H9 (cell line): ENCODE results near the gene SUPT6H. TPM values are rescaled to one million over a fixed set of nuclear protein-coding genes. Genes with fewer than 3 reads are reported as not detected.

Experiments
- DNase-seq: peaks from one replicate; pipeline ENCODE4 v3.0.0-alpha.2; 2017
- H2AFZ ChIP-seq: one replicate; pipeline ENCODE4 v1.6.1; 2013; ENCODE audit warnings: mild to moderate bottlenecking, low read length, control low read depth, moderate library complexity
- H2AK5ac ChIP-seq: 2 replicates; pipeline ENCODE4 v1.6.1; 2013; ENCODE audit warnings: low read length, control low read depth, mixed read lengths; ENCODE audit not compliant: insufficient read length
- H2BK120ac ChIP-seq: one replicate; pipeline ENCODE4 v1.6.1; 2013; ENCODE audit warnings: low read depth, mild to moderate bottlenecking, low read length, control low read depth, inconsistent platforms; ENCODE audit not compliant: poor library complexity, severe bottlenecking
- H2BK12ac ChIP-seq: 2 replicates; pipeline ENCODE4 v1.6.1; 2013; ENCODE audit warnings: low read length, control low read depth, mixed read lengths, low read depth; ENCODE audit not compliant: insufficient read length
- H2BK15ac ChIP-seq: 2 replicates; pipeline ENCODE4 v1.6.1; 2013; ENCODE audit warnings: low read depth, low read length, control low read depth
- H2BK20ac ChIP-seq: one replicate; pipeline ENCODE4 v1.6.1; 2013; ENCODE audit warnings: low read depth, mild to moderate bottlenecking, low read length, control low read depth, inconsistent platforms; ENCODE audit not compliant: poor library complexity, severe bottlenecking
- H2BK5ac ChIP-seq: 2 replicates; pipeline ENCODE4 v1.6.1; 2013; ENCODE audit warnings: low read length, control low read depth, mixed read lengths; ENCODE audit not compliant: insufficient read length
- H3K14ac ChIP-seq: 2 replicates; pipeline ENCODE4 v1.6.1; 2013; ENCODE audit warnings: low read length, control low read depth; ENCODE audit not compliant: insufficient read depth
- H3K18ac ChIP-seq: 2 replicates; pipeline ENCODE4 v1.6.1; 2013; ENCODE audit warnings: low read depth, mild to moderate bottlenecking, mixed read lengths, low read length, control low read depth; ENCODE audit not compliant: insufficient read length
- H3K23ac ChIP-seq: 2 replicates; pipeline ENCODE4 v1.6.1; 2013; ENCODE audit warnings: low read length, control low read depth, mixed read lengths, low read depth; ENCODE audit not compliant: insufficient read length
- H3K23me2 ChIP-seq: 2 replicates; pipeline ENCODE4 v1.6.1; 2013; ENCODE audit warnings: low read depth, mild to moderate bottlenecking, mixed read lengths, low read length, control low read depth; ENCODE audit not compliant: insufficient read length, poor library complexity, severe bottlenecking
- H3K27ac ChIP-seq: 2 replicates; pipeline ENCODE4 v1.5.1; 2013; ENCODE audit warnings: low read length, control low read depth, mixed read lengths, low read depth; ENCODE audit not compliant: insufficient read length
- H3K27me3 ChIP-seq: 2 replicates; pipeline ENCODE4 v1.6.1; 2013; ENCODE audit warnings: low read length, control low read depth, inconsistent platforms; ENCODE audit not compliant: insufficient read depth
- H3K4ac ChIP-seq: 2 replicates; pipeline ENCODE4 v1.6.1; 2013; ENCODE audit warnings: low read depth, mild to moderate bottlenecking, control low read depth, inconsistent platforms, low read length, moderate library complexity
- H3K4me1 ChIP-seq: 2 replicates; pipeline ENCODE4 v1.6.1; 2013; ENCODE audit warnings: low read length, control low read depth, inconsistent platforms; ENCODE audit not compliant: insufficient read depth
- H3K4me2 ChIP-seq: 2 replicates; pipeline ENCODE4 v1.6.1; 2013; ENCODE audit warnings: low read length, control low read depth, mixed read lengths; ENCODE audit not compliant: insufficient read length, insufficient read depth
- H3K56ac ChIP-seq: 2 replicates; pipeline ENCODE4 v1.6.1; 2013; ENCODE audit warnings: low read depth, mild to moderate bottlenecking, mixed read lengths, low read length, control low read depth; ENCODE audit not compliant: insufficient read length
- H3K79me1 ChIP-seq: 2 replicates; pipeline ENCODE4 v1.6.1; 2013; ENCODE audit warnings: low read depth, mild to moderate bottlenecking, moderate library complexity, low read length, control low read depth, inconsistent platforms; ENCODE audit not compliant: insufficient read depth, poor library complexity, severe bottlenecking
- H3K79me2 ChIP-seq: 2 replicates; pipeline ENCODE4 v1.6.1; 2013; ENCODE audit warnings: low read length, control low read depth, inconsistent platforms; ENCODE audit not compliant: insufficient read depth
- H3K9ac ChIP-seq: 2 replicates; pipeline ENCODE4 v1.6.1; 2013; ENCODE audit warnings: low read length, control low read depth, mixed read lengths; ENCODE audit not compliant: insufficient read length; ENCODE audit errors: extremely low read depth
- H3K9me3 ChIP-seq: one replicate; pipeline ENCODE4 v1.6.1; 2013; ENCODE audit warnings: low read depth, low read length, inconsistent platforms; ENCODE audit not compliant: control insufficient read depth
- H3T11ph ChIP-seq: one replicate; pipeline ENCODE4 v1.6.1; 2013; ENCODE audit warnings: mild to moderate bottlenecking, low read length, control low read depth, inconsistent platforms
- H4K20me1 ChIP-seq: one replicate; pipeline ENCODE4 v1.6.1; 2013; ENCODE audit not compliant: control insufficient read depth, insufficient read length, insufficient read depth
- H4K5ac ChIP-seq: 2 replicates; pipeline ENCODE4 v1.6.1; 2013; ENCODE audit warnings: low read depth, mild to moderate bottlenecking, mixed read lengths, low read length, control low read depth; ENCODE audit not compliant: insufficient read length
- H4K8ac ChIP-seq: replicated peaks from 2 replicates; pipeline ENCODE4 v1.6.1; 2013; ENCODE audit warnings: low read length, control low read depth, mixed read lengths, low read depth; ENCODE audit not compliant: insufficient read length
- H4K91ac ChIP-seq: 2 replicates; pipeline ENCODE4 v1.6.1; 2013; ENCODE audit warnings: low read depth, mild to moderate bottlenecking, moderate library complexity, mixed read lengths, low read length, control low read depth; ENCODE audit not compliant: insufficient read length
- H3K27ac Mint-ChIP-seq, 3 experiments: 2 replicates in 2 of 3; 3 replicates in 1 of 3; pipeline ENCODE4 v1.8.0; 2020 to 2021; ENCODE audit warnings: mixed read lengths in 3 of 3, mild to moderate bottlenecking in 1 of 3, moderate library complexity in 1 of 3
- H3K27me3 Mint-ChIP-seq: 2 replicates; pipeline ENCODE4 v1.8.0; 2021; ENCODE audit warnings: low read depth, mild to moderate bottlenecking, moderate library complexity, mixed read lengths
- H3K36me3 Mint-ChIP-seq, 3 experiments: 2 replicates in 2 of 3; 3 replicates in 1 of 3; pipeline ENCODE4 v1.8.0; 2020 to 2021; ENCODE audit warnings: low read depth in 3 of 3, mixed read lengths in 3 of 3; ENCODE audit not compliant: insufficient read depth in 1 of 3
- H3K4me1 Mint-ChIP-seq, 2 experiments: 2 replicates each; pipeline ENCODE4 v1.8.0; 2020; ENCODE audit warnings: mixed read lengths in 2 of 2
- H3K4me3 Mint-ChIP-seq, 2 experiments: 2 replicates in 1 of 2; 3 replicates in 1 of 2; pipeline ENCODE4 v1.8.0; 2020 to 2021; ENCODE audit warnings: mild to moderate bottlenecking in 2 of 2, mixed read lengths in 2 of 2, moderate library complexity in 1 of 2
- H3K9me3 Mint-ChIP-seq, 2 experiments: 2 replicates in 1 of 2; 3 replicates in 1 of 2; pipeline ENCODE4 v1.8.0; 2020; ENCODE audit warnings: mild to moderate bottlenecking in 2 of 2, mixed read lengths in 2 of 2, moderate library complexity in 1 of 2
- WGBS: extraction: QIAGEN DNeasy Blood & Tissue Kit; methylation state at CpG from one replicate; pipeline ENCODE4 v1.1.7; 2013; ENCODE audit warnings: missing lambda C conversion rate, low lambda C conversion rate, mixed read lengths; ENCODE audit not compliant: insufficient read length; ENCODE audit errors: extremely low coverage; 5-methylcytosine and 5-hydroxymethylcytosine counted together
- total RNA-seq: library from RNA; stranded (reverse); gene quantifications from 2 replicates; pipeline ENCODE4 v1.2.1, GENCODE V29; 2021
- TF ChIP-seq, protein P1 (sequence below): fragments of 200-600 bp; sonication (generic); conservative IDR thresholded peaks from 3 replicates; pipeline ENCODE4 v1.8.0; 2021; ENCODE audit warnings: antibody characterized with exemption, mild to moderate bottlenecking

The SUPT6H gene
- total RNA-seq, 1 experiment from 2014 or later: 85.8 TPM

DNA sequence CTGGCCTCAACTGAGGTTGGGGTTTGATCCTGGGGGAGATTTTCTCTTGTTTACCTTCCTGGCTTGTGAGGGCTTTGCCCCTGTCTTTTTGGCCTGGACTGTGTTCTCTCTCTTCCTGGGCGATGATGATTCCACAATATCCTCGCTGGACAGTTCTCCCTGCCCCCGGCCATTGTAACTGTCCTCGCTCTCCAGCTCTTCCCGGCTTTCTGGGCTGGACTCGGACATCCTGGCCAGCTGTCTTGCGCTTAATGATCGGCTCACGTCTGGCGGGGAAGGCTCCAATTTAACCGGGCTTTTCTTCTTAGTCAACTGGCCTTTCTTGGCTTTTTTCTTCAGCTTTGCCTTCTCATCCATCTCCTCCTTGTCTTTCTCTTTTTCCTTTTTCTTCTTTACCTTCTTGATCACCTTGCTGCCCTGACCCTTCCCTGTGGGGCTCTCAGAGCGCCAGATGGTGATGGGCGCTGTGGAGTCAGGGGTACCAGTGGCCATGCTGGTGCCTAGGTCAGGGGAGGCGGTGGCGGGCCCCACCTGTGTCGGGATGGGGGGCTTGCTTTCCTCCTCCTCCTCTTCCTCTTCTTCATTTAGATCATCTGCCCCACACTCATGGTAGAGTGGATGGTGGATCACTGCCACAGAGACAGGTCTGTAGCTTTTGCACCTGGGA lies 41.7 kb downstream of the SUPT6H start:
- no peak overlapping the region for H3K9ac ChIP-seq
- no peak for DNase-seq
- peak overlapping the region in 2 of 3 experiments; percentile 13 to 90; a peak in 4 of 7 replicates for H3K27ac Mint-ChIP-seq
- no peaks in the 10 kb centered on the region for H3K27me3 Mint-ChIP-seq
- H3K56ac ChIP-seq: no peak overlapping the region
- no peak overlapping the region for H2AFZ ChIP-seq
- no peak overlapping the region for H2BK20ac ChIP-seq
- no peak overlapping the region for H3K23ac ChIP-seq
- H4K5ac ChIP-seq: no peak overlapping the region
- TF ChIP-seq, protein P1, sequence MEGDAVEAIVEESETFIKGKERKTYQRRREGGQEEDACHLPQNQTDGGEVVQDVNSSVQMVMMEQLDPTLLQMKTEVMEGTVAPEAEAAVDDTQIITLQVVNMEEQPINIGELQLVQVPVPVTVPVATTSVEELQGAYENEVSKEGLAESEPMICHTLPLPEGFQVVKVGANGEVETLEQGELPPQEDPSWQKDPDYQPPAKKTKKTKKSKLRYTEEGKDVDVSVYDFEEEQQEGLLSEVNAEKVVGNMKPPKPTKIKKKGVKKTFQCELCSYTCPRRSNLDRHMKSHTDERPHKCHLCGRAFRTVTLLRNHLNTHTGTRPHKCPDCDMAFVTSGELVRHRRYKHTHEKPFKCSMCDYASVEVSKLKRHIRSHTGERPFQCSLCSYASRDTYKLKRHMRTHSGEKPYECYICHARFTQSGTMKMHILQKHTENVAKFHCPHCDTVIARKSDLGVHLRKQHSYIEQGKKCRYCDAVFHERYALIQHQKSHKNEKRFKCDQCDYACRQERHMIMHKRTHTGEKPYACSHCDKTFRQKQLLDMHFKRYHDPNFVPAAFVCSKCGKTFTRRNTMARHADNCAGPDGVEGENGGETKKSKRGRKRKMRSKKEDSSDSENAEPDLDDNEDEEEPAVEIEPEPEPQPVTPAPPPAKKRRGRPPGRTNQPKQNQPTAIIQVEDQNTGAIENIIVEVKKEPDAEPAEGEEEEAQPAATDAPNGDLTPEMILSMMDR: no peak
- no peaks in the 10 kb centered on the region for H3K79me1 ChIP-seq
- no peaks in the 10 kb centered on the region for H3K9me3 ChIP-seq
- H3K14ac ChIP-seq: no peak overlapping the region
- no peaks in the 10 kb centered on the region for H3K23me2 ChIP-seq
- no peak overlapping the region for H4K91ac ChIP-seq
- H3K4me1 Mint-ChIP-seq: peaks cover 34 to 41% of the 10 kb centered on the region in 2 experiments
- H3T11ph ChIP-seq: no peak overlapping the region
- no peaks in the 10 kb centered on the region for H3K79me2 ChIP-seq
- WGBS: no CpG with 5 or more reads among the region's 16 CpGs
- no peaks in the 10 kb centered on the region for H3K4me1 ChIP-seq
- peaks cover 31 to 72% (median 60%) of the 10 kb centered on the region in 3 experiments; a peak in 6 of 7 replicates for H3K36me3 Mint-ChIP-seq
- no peak overlapping the region for H3K27ac ChIP-seq
- H3K9me3 Mint-ChIP-seq: no peaks in the 10 kb centered on the region
- no peak overlapping the region for H2AK5ac ChIP-seq
- H3K4me3 Mint-ChIP-seq: no peak overlapping the region
- no peak overlapping the region for H2BK15ac ChIP-seq
- no peak overlapping the region for H4K8ac ChIP-seq
- H3K27me3 ChIP-seq: no peaks in the 10 kb centered on the region
- H3K4me2 ChIP-seq: no peak overlapping the region
- H2BK12ac ChIP-seq: no peak overlapping the region
- H2BK120ac ChIP-seq: no peak overlapping the region
- H3K4ac ChIP-seq: no peak overlapping the region
- no peak overlapping the region for H2BK5ac ChIP-seq
- H3K18ac ChIP-seq: no peak overlapping the region
- peaks cover 4% of the 10 kb centered on the region for H4K20me1 ChIP-seq
